Measurements from ENCODE around the gene R3HDM1.
"Not testable (repeated sequence)": the region's sequence is repeated elsewhere in the genome, so short reads cannot be mapped to it uniquely, and the experiment has no call there.

R3HDM1 gene

GRCh38 chr2:135531231-135532197, at the start of gene R3HDM1:
R3HDM1 (plus strand) TSS chr2:135531484; CDS start chr2:135604846, 73,362 bp downstream.
- DNase-seq, result peak; percentile 97 to 99

- DNase-seq, result no peak
These were observed 45.8 kb upstream of the R3HDM1 start for GRCh38 chr2:135485441-135485840.

- no peak for DNase-seq
These were observed 40.9 kb upstream of the R3HDM1 start for GRCh38 chr2:135490376-135490775.

GRCh38 chr2:135494503-135494902, 36.8 kb upstream of the R3HDM1 start:
- DNase-seq, result no peak

- no peak for DNase-seq
These were observed 36.4 kb upstream of the R3HDM1 start for GRCh38 chr2:135494917-135495316.

GRCh38 chr2:135498588-135498987, 32.7 kb upstream of the R3HDM1 start:
- not testable (repeated sequence) for DNase-seq

- DNase-seq, result no peak
These were observed 26.5 kb upstream of the R3HDM1 start for GRCh38 chr2:135504811-135505210.

GRCh38 chr2:135510577-135510976, 20.7 kb upstream of the R3HDM1 start:
- DNase-seq, result no peak

- DNase-seq, result no peak
These were observed 19.2 kb upstream of the R3HDM1 start for GRCh38 chr2:135512099-135512498.

GRCh38 chr2:135525786-135526185, 5.5 kb upstream of the R3HDM1 start:
- no peak for DNase-seq

GRCh38 chr2:135528006-135528405, 3.3 kb upstream of the R3HDM1 start:
- no peak for DNase-seq

GRCh38 chr2:135530313-135531230, 712 bp upstream of the R3HDM1 start, which contains the start of gene ZRANB3:
ZRANB3 (minus strand) TSS chr2:135531218.
- peak; percentile 95 to 97 for DNase-seq

- DNase-seq, result no peak
These were observed 1.3 kb downstream of the R3HDM1 start for GRCh38 chr2:135532581-135532980.

- DNase-seq, result not testable (repeated sequence)
These were observed 2.3 kb downstream of the R3HDM1 start for GRCh38 chr2:135533545-135533944.

- no peak for DNase-seq
These were observed 15.2 kb downstream of the R3HDM1 start for GRCh38 chr2:135546436-135546835.

GRCh38 chr2:135547311-135547710, 16.0 kb downstream of the R3HDM1 start:
- DNase-seq, result no peak

GRCh38 chr2:135551356-135551755, 20.1 kb downstream of the R3HDM1 start:
- DNase-seq, result no peak

- DNase-seq, result no peak
These were observed 21.6 kb downstream of the R3HDM1 start for GRCh38 chr2:135552887-135553286.

GRCh38 chr2:135555311-135555710, 24.0 kb downstream of the R3HDM1 start:
- DNase-seq, result no peak

GRCh38 chr2:135557530-135557929, 26.2 kb downstream of the R3HDM1 start:
- DNase-seq, result no peak

GRCh38 chr2:135561925-135562324, 30.6 kb downstream of the R3HDM1 start:
- no peak for DNase-seq

- no peak for DNase-seq
These were observed 32.5 kb downstream of the R3HDM1 start for GRCh38 chr2:135563793-135564192.

GRCh38 chr2:135570884-135571283, 39.6 kb downstream of the R3HDM1 start:
- DNase-seq, result no peak

Data from CD4-positive, alpha-beta T cell treated with Interferon alpha-2 for 1 hour (primary cell).